Endothelial cell of coronary artery (primary cell): ENCODE measurements around the gene PRR18. TPM values are rescaled to one million over a fixed set of nuclear protein-coding genes. Genes with fewer than 3 reads are reported as not detected.

Experiments
- total RNA-seq: library from RNA; depleted of rRNA; stranded (reverse); fragments of >200 nt; gene quantifications from 2 replicates; pipeline ENCODE4 v1.2.3, GENCODE V29; 2014

Gene PRR18, protein sequence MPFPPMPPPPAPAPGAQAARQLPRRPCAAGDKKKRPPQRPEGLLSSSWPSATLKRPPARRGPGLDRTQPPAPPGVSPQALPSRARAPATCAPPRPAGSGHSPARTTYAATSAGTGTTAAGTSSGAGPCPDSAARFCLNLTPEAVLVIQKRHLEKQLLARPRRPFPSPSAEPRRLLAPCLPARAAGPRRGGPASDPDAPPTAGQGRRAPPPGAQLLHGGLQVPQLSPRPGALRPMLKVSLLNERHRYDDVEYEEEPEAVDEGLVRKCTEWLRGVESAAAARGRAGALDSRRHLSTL
- not detected in 2 replicates for total RNA-seq

DNA sequence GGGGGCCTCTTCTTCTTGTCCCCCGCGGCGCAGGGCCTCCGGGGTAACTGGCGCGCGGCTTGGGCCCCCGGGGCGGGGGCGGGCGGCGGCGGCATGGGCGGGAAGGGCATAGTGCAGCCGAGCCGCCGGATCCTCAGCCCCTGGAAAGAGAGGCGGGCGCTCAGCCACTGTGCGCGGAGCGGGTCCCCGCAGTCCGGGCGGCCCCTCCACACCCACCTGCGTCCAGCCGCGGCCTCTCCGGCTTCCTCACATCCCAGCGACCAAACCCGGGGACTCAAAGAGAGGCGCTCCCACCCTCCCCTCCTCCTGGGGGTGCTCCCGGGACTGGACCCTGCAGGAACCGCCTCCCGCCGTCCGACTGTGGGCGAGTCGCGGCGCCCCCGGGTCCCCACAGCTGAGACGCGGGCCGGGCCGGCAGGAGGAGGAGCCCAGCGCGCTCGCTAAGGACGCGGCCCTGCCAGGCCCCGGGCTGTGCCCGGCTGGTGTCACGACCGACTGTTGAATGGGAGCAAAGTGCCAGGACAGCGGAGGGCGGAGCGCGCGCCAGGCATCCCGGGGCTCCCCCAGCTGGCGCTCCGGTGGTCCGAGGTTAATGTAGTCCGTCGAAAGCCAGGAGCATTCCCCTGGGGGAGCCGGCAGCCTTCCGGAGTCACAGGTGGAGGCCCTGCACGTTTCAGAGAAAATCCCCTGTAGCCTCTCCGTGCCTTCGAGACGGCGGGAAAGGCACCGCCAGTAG is at the start of gene PRR18:
Gene PRR18 (minus strand): TSS at position 360 of the 736 bp plus-strand sequence. CDS start 250 bp downstream, at position 110.

DNA sequence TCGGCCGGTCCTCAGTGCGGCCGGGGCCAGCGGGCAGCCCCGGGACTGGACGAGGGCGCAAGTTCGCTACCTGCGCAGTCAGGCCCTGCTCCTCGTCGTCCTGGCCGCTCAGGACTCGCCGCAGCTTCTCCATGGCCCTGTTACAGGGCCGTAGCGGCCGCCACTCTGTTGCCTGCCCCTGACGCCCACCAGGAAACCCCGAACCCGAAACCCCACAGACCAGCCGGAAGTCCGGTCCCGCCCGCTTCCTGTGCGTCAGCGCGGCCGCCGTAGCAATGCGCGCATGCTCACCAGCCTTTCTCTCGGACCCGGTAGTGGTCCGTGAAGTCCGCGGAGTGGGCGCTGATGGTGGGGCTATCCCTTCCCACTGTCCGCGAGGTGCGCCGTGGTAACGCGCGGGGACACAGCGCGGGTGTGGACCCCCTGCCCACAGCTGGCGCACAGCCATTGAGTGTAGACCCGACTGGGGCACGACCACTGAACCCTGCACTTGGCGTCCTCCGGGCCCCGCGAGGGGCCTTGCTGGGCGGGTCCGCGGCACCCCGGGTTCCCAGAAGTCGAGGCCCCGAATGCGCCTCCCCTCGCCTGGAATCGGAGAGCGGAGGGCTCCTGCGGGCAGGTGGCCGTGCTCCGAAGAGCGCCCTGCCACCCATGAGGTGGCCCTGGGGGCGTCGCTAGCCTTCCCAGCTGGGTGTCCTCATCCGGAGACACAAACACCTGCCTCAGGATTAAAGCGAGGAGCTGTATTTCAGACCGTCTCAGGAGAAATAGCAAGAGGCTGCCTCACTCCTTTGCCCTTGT is 34.4 kb upstream of the PRR18 start, which contains the start of gene SFT2D1:
Gene SFT2D1 (minus strand): TSS at position 197 of the 801 bp plus-strand sequence. CDS start 64 bp downstream, at position 133.

Other genes starting within 250 kb of the PRR18 start
- not detected in 2 replicates for gene TBXT, start 140.5 kb downstream of the PRR18 start, total RNA-seq
- 24.0 and 29.4 TPM in 2 replicates for gene SFT2D1, start 34.2 kb upstream of the PRR18 start, total RNA-seq
- gene MPC1, start 74.5 kb upstream of the PRR18 start, total RNA-seq: 15.4 and 21.5 TPM in 2 replicates